Right hindlimb (tissue), 1 donor: ENCODE results near the gene SHISAL1.

Experiments used
- DNase-seq: peaks from one replicate; pipeline ENCODE4 v3.0.0-alpha.2; 2018

Gene SHISAL1

GRCh38 chr22:44276041-44276440 is 36.7 kb downstream of the SHISAL1 start:
- DNase-seq: no peak

GRCh38 chr22:44275631-44275995 is 37.1 kb downstream of the SHISAL1 start:
- no peak for DNase-seq

- DNase-seq: no peak
These were observed 37.7 kb downstream of the SHISAL1 start for GRCh38 chr22:44274918-44275630.

GRCh38 chr22:44273175-44273574 is 39.6 kb downstream of the SHISAL1 start:
- DNase-seq: no peak

- DNase-seq: no peak
These were observed 40.4 kb downstream of the SHISAL1 start for GRCh38 chr22:44272401-44272771.

- DNase-seq: no peak
These were observed 40.9 kb downstream of the SHISAL1 start for GRCh38 chr22:44271732-44272400.

DNA sequence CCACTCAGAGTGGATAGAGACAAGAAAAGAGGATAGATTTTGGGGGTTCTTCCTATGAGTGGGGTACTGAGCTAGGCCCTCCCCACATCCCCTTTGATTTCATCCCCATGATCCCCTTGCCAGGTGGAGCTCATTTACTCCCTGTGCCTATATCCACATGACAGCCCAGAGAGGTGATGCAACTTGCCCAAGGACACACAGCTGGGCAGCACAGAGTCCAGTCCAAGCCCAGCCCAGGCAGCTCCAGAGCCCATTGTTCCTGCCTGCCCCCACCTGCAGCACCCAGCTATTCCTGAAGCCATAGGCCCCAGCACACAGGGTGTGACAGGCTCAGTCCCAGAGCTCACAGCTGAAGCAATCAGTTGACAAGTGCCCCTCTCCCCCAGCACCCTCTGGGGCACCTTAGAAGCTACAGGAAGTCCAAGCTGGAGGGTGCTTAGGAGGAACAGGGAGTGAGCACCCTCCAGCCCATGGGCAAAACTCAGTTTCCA is 41.7 kb downstream of the SHISAL1 start:
- DNase-seq: no peak

GRCh38 chr22:44270556-44270880 is 42.2 kb downstream of the SHISAL1 start:
- no peak for DNase-seq

- DNase-seq: no peak
These were observed 42.8 kb downstream of the SHISAL1 start for GRCh38 chr22:44269757-44270555.

GRCh38 chr22:44269117-44269498 is 43.6 kb downstream of the SHISAL1 start:
- DNase-seq: no peak

DNA sequence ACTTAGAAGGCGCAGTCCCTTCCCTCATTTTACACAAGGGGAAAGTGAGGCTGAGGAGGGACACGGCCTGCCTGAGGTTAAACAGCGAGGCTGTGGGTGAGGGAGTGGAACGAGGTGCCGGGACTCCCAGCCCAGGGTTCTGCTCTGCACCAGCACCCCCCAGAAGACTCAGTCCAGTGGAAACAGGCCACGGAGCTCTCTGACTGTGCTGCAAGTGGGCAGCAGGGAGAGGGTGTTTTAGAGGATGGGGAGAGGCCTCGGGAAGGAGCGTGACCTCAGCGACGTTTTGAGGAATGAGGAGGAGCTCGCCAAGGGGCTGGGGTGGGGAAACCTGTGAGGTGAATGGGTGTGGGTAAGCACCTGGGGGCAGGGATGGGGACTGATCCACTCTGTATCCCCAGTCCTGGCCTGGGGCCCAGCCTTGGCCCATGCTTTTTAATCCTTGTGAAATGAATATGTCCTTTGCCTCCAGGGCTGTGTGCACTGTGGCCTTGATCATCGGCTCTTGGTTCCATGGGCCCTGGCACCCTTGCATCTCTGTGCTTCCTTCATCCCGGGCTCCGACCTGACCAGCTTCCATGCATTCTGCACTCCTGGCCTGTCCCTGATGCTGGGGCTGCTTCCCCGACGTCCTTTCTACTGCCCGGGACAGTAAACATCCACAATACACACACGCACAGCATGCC is 44.2 kb downstream of the SHISAL1 start:
- DNase-seq: no peak

DNA sequence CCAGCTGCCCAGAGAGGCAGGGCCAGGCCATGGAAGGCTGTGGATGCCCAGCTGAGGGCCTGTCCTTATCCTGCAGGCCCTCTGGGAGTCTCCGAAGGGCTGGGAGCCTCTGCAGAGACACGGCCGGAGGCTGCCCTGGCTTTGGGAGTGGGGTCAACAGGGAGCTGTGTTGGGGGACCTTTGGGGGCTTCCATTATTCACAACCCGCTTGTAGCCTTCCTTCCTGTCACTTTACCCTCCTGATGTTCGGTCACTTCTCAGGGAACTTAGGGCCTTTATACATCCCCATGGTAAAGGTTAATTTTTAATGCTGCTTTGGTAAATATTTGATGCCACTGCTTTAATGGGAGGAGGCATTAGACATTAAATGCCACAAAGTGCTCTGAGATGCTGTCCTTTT is 44.9 kb downstream of the SHISAL1 start:
- DNase-seq: no peak

DNA sequence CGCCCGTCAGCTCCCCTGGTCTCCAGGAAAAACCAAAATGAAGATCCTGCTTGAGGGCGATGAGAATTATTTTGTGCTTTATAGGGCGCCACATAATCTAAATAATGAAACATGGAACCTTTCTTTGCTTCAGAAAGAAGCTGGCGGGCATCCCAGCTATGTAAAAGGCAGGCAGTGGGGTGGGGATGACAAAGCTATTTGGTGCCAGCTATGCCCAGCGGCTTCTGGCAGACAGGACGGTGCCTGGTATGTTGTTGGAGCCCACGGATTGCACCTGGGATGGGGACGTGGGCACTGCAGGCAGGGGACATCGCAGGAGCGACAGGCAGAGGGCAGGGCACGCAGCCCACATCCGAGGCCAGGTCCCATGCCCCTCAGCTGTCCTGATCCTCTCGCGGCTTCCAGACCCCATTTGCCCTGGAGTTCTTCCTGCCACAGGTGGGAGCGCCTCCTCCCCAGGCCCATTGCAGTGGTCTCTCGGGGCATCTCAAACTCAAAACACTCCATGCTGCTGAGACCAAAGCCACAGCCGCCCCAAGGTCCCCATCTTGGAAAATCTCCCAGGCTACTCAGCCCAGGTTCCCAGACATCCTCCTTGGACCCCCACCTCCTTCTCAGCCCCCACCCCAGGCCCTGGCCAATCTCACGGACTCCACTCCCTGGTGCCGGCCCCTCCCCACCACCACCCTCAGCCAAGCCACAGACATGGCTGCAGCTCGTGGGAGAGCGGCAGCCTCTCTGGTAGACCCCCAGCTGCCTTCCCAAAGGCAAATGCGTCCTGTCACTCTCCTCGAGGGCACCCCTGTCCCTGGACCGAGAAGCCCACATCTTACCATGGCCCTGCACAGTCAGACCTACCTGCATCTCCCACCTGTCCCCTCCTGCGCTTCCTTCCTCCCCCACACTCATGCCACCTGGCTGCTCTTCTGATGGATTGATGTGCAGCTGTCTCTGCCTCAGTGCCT is 45.7 kb downstream of the SHISAL1 start:
- DNase-seq: no peak

DNA sequence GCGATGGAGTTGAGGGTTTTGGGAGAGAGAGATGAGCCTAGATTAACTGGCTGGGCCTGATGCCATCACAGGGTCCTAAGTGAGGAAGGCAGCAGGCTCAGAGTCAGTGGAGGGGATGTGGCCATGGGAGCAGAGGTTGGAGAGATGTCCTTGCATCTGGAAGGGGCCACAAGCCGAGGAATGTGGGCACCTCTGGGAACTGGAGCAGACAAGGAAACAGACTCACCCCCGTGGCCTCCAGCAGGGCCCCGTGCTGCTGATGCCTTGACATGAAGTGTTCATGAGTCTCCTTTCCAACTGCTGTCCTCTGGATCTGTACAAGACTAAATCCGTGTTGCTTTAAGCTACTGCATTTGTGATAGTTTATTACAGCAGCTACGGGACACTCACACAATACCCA is 49.2 kb downstream of the SHISAL1 start:
- peak; percentile 6 for DNase-seq

GRCh38 chr22:44261861-44262595 is 50.7 kb downstream of the SHISAL1 start:
- peak; percentile 20 for DNase-seq

DNA sequence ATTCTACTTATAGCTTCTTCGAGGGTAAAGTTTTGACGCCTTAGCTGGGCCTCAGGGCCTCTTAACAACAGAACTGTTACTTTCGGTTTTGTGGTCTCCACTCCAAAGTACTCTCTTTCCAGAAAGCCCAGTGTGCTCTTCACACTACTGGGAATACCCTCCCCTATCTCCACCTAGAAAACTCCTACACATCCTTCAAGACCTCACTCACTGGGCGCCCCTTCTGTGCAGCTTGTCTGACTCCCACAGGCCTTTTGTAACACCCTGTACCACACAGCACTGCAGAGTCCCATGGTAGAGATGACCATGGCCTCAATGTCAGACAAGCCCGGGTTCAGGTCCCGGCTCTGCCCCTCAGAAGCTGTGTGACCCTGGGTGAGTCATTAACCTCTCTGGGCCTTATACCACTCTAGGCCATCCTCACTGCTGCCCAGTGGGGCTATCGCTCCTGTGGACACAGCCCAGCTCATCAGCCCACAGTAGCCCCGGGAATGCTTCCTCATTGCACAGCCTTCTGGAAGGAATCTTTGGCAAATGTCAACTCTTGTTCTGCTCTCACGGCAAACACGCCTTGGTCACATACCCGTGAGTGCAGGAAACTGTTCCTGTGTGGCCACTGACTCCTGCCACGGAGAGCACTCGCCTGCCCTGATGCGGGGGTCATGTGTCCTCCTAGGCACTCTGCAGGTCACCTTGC is 51.4 kb downstream of the SHISAL1 start:
- peak; percentile 14 for DNase-seq

DNA sequence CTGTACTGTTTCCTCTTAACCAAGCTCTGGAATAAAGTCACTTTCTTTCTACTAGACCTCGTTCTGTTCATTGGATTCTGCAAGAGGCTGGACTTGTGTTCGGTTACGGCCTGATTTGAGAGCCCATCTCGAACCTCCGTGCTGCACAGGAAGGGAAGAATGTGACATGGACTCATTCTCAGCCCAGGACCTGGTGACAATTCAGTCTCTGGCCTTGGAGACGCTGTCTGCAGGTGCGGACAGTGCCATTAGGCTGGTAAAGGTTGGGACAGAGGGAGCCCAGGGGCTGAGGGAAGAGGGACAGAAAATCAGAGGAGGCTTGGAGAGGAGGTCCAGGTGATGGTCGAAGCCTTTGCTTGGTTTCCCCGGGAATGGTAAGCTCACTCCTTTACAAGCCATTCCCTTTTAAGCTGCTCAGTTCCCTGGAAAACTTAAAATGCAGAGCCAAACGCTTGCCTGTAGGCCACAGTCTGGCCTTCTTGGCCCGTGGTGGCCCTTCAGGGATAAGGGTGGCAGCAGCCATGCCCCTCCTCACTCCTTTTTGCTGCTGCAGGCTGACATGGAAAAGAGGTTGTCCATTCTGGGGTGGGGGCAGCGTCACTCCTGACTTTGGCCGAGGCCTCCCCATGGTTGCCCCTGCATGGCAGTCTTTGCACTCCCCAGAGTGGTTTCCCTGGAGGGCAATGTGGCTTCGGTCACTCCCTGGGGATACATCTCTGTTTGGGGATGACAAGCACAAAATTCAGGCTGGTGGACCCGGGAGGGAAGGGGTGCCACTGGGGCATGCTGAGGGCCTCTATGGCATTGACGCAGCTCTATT is 52.3 kb downstream of the SHISAL1 start:
- DNase-seq: peak; percentile 11

- DNase-seq: no peak
These were observed 53.2 kb downstream of the SHISAL1 start for GRCh38 chr22:44259366-44260215.
